ENCODE data around the gene B4GALT1.
"Not testable (repeated sequence)": the region's sequence is repeated elsewhere in the genome, so short reads cannot be mapped to it uniquely, and the experiment has no call there.

B4GALT1 gene

DNA sequence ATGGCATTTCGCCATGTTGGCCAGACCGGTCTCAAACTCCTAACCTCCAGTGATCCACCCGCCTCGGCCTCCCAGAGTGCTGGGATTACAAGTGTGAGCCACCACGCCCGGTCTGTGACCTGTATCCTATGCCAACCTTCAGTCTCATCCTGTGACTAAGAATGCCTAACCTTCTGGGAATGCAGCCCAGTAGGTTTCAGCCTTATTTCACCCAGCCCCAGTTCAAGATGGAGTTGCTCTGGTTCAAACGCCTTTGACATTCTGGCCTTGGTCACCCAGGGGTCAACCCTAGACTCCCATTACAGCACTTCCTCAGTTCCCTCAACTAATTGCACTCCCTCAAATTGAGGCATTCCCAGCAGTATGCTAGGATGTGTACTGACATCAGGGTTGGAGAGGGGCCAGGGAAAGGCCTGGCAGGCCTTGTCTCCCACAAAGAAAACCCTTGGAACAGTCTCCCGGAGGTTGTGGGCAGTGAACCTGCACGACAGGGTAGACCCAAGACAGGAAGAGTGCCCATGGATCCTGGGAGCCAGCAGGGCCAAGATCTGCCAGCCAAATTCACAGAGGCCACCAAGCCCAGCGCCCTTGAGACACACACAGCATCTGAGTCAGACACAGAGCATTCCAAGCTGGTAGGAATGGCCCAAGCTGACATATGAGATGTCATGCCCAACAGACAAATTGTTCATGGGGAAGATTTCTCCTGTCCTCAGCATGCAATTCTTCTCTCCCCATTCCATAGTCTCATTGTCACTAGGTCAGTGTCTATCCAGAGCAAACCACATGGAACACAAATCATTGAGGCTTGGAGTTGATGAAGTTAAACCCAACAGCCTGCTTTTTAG, 65.8 kb downstream of the B4GALT1 start:
- DNase-seq = no peak

DNA sequence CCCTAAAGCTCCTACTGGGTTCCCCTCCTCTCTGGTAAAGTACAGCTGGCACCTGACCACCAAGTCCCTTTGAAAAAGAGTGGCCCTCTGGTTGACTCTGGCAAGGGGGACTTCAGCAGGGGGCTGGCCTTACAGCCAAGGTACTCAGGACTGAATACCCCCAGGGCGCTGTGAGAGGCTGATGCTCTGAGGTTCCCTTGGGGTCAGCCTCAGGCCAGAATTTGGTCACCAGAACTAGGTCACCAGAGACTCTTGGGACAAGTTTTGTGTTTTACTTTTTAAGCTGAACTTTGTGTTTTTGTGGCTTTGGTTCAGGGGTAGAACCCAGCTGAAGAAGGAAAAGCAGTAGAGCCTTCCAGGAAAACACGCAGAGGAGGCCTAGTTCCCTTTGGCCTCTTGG, 67.4 kb downstream of the B4GALT1 start:
- no peak for DNase-seq

DNA sequence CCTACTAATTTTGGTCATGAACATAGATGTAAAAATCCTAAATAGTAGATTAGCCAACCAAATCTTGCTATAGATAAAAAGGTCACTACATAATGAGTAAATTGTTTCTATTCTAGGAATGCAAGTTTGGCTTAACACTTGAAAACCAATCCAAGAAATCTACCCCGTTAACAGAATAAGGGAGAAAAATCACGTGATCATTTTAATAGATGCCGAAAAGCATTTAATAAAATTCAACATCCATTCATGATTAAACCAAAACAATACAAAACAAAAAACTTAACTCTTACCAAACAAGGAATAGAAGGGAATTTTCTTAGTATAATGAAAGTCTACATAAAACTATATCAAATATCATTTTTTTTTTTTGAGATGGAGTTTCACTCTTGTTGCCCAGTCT, 69.9 kb downstream of the B4GALT1 start:
- DNase-seq = no peak

DNA sequence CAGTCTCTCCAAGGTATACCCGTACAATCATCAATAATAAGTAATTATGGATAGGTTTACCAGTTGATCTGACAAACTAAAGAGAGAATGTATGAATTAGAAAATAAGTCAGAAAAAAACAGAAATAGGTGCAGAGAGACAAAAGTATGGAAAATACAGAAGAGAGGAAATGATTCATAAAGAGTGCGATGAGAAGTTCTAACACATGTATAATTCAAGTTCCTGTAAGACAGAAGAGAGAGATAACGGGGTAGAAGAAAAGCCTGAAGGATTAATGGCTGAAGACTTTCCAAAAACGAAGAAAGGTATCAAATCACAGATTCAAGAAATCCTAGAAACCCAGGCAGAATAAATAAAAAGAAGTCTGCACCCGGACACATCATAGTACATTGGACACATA, 74.5 kb downstream of the B4GALT1 start:
- DNase-seq = no peak

DNA sequence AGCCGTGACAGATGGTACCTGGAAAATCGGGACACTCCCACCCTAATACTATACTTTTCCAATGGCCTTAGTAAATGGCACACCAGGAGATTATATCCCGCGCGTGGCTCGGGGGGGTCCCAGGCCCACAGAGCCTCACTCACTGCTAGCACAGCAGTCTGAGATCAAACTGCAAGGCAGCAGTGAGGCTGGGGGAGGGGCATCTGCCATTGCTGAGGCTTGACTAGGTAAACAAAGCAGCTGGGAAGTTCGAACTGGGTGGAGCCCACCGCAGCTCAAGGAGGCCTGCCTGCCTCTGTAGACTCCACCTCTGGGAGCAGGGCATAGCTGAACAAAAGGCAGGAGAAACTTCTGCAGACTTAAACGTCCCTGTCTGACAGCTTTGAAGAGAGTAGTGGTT, 81.5 kb downstream of the B4GALT1 start:
- not testable (repeated sequence) for DNase-seq

DNA sequence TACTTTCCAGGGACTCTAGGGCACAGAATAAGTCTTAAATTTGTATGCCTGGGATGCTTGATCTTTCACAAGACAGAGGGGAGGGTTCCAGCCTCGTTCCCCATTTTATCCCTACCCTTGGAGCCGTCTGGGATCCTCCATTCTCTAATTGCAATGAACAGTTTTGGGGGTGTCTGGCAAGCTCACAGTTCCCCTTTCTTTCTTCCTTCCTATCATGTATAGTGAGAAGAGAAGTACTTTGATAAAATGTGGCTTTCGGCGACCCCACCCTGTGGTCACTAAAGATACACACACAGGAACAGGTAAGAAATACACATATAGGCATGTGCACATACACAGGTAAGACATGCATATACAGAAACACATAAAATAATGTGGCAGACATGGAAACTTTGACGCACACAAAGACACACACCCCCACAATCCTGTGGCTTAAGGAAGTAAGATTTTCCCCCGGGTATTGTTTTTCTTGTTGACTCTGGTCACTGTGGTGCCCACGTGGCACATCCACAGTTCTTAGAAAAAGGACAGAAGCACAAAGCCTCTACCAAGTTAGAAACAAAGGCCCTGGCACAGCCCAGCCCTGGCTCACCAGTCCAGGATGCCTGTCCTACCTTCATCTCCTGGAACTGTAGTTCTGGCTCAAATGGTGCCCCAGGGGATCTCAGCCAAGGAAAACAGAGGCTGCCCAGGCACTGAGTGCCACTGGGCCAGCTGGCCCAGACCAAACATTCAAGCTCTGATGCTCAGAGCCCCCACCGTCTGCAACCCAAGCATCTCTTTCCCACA, 84.4 kb downstream of the B4GALT1 start:
- DNase-seq = no peak

DNA sequence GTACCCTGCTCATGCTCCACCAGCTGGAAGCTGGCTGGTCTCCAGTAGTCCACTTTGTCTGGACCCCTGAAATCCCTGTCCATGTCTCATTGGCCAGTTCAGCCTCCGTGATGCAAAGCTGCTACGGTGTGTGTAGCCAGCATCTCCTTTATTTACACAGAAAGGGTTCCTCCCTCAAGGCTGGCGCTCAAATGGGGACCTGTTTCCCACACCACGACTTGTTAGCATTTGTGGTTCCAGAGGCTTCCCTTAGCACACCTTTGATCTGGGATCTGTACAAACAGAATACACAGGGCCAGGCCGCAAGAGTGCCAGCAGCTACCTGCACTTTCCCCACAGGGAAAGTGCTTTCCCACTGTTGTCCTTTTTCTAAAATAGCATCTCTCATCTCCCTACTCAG, 85.0 kb downstream of the B4GALT1 start:
- DNase-seq = no peak

DNA sequence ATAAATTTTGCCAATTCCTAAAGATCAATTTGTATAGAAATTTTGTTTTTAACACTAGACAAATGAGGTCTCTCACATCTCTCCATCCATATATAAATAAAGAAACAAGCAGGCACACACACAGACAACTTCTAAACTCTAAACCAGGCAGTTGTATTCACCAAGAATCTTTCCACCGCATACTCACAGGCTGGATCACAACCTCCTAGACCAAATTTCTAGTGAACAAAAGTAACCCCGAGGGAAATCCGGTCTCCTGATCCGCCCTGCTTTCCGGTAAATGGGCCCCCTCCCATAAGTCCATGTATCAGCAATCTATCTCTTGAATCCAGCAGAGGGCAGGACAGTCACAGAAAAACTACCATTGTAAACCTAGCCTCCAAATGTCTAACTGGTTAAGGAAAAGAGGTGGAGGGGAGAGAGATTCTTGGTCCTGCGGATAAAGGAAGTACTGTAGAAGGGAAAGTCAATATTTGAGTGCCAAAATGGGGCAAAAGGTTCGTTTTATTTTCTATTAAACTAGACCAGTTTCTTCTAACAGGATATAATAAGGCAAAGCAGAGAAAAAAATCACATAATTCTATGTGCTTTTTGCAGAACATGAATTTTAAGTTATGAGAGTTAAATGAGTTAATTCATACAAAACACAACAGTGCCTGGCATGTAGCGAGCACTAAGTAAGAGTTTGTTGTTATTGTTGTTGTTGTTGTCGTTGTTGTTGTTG, 85.8 kb downstream of the B4GALT1 start:
- peak; percentile 40 for DNase-seq

DNA sequence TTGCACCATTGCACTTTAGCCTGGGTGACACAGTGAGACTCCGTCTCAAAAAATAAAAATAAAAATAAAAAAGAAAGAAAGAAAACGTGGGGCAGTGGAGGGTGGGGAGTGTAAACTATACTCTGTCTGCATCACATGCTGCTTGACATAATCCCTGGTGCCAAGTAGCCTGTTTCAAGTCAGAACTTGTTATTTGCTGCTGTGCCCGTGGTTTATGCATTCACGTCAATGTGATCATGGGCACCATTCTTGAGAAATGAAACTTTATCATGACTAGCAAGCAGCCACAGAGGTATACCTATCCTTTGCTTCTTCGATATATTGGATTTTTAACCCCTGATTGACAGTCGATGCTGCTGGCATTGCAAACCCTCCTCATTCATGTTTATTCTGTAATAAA, 86.6 kb downstream of the B4GALT1 start:
- no peak for DNase-seq

DNA sequence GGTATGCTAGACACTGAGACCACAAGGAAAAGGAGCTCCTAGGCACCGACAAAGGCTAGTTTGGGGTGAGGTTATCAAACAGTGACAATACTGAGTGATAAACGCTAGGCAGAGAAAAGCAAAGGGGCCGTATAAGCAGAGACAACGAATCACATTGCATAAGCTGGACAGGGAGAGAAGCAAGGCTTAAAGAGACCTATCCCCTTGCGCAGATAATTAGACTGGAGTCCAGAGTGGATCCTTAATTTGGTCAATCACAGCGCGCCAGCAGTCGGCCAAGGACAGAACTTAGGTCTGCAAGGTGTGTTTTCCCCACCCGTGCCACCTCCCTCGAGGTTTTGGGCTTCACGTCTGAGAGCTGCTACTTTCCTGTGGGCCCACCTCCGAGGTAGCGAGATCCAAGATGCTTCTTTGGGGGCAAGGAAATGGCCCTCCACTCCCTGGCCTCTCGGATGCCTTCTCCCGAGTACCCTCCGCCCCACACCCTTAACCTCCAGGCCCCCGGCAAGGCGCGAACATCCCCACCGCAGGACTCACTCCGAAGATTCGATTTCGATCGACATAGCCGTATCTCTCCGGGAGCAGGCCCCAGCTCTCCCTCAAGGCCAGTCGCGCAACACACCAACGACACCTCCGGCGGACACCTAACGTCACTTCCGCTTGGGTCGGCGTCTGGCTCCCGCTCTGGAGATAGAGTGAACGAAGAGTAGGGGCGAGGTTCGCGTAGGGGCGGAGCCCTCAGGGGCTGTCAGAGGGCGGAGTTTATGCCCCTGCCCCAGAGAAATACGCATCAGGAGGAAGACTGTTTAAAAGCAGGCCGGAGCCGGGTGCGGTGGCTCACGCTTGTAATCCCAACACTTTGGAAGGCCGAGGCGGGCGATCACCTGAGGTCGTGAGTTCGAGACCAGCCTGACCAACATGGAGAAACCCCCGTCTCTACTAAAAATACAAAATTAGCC, 90.8 kb downstream of the B4GALT1 start, which contains the start of gene SMU1:
TSS of gene SMU1 (minus strand) at position 629 of the 959 bp plus-strand sequence. CDS start at position 563, 66 bp downstream.
- DNase-seq = peak; percentile 94

DNA sequence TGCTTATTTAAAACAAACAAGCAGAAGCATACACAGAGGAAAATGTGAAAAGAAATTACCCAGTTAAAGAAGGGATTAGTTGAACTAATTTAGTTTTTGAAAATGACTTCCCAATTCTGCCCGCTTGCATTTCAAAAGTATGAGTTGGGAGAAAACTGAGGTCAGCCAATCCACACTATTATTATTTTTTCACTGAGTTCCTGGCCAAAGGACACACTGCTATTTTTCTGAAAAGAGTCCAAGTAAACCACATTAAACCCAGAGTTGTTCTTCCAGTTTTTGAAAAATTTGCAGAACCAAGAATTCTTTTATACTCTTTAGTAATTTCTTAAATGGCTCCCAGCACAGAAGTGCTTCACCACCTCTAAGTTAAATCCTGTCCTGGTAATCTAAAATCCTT, 98.1 kb downstream of the B4GALT1 start:
- no peak for DNase-seq

DNA sequence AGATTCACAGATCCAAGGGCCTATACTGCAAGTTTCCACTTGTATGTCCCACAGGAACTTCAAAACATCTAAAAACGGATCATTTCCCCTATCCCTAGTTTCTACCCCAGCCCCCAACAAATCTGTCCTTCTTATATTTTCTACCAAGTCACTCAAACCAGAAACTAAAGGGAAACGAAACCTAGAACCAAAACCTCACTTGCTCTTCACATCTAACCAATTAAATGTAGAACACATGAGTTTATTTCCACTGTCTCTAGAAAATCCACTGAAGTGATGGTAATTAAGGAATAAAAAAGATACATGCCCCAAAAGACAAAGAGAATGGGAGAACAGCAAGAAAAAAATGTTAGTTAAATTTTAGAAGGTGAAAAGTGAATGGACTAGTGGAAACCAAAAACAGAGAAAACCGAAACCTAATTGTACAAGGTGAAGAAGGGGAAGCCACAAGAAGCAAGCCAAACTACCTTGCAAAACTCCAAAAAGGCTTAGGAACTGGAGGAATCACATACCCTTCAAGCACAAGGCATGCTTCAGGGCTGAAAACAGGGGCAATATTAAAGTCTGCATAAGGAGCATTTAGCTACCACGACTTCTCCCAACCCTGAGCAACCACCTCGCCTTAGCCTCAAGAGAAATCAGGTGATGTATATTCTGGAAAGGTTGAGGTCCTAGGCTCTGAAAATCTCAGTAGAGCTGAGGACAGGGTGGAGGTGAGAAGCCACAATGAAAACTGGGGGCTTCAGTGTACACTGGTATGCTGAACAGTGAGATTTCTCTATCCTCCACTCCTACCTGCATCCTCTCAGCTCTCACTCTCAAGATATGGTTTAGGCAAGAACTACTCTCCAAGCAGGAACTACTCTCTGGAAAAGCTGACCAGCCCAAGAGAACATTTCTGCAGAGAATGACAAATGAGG, 101.7 kb downstream of the B4GALT1 start:
- no peak for DNase-seq

Measured in activated CD8-positive, alpha-beta memory T cell treated with anti-CD3 and anti-CD28 coated beads, Interleukin-2, amount 50 U/mL, for 4 hours (primary cell).